HepG2 (cell line): ENCODE results near the gene COA5. TPM values are rescaled to one million over a fixed set of nuclear protein-coding genes. Genes with fewer than 3 reads are reported as not detected.

Experiments
- BRF2 ChIP-seq: sonication (generic); formaldehyde crosslinking; IDR thresholded peaks from 2 replicates; pipeline ENCODE4 v1.8.1; 2022; ENCODE audit warnings: mild to moderate bottlenecking, missing genetic modification reagents
- ETV5 ChIP-seq: IDR thresholded peaks from 2 replicates; pipeline ENCODE4 v1.6.1; 2018; ENCODE audit warnings: missing biosample characterization, missing genetic modification reagents, inconsistent platforms, borderline replicate concordance
- FOSL2 ChIP-seq: sonication (generic); formaldehyde crosslinking; IDR thresholded peaks from 2 replicates; pipeline ENCODE4 v1.4.0; 2020; ENCODE audit warnings: missing genetic modification reagents
- KAT2B ChIP-seq: fragments of 150-350 bp; IDR thresholded peaks from 2 replicates; pipeline ENCODE4 v1.6.1; 2014; ENCODE audit warnings: low read depth, low read length, borderline replicate concordance
- MBNL3 ChIP-seq: fragments of 250-450 bp; sonication (Bioruptor Pico); conservative IDR thresholded peaks from 2 replicates; pipeline ENCODE4 v1.8.0; 2022; ENCODE audit warnings: mild to moderate bottlenecking, inconsistent platforms
- NPAS2 ChIP-seq: sonication (generic); formaldehyde crosslinking; IDR thresholded peaks from 2 replicates; pipeline ENCODE4 v1.8.0; 2022; ENCODE audit warnings: mild to moderate bottlenecking, missing genetic modification reagents, borderline replicate concordance
- NR2F2 ChIP-seq: IDR thresholded peaks from 2 replicates; pipeline ENCODE4 v1.6.1; 2012; ENCODE audit warnings: low read depth, inconsistent platforms, borderline replicate concordance
- NR2F6 ChIP-seq, 2 experiments: IDR thresholded peaks; 2 replicates each; pipeline ENCODE4 v1.6.1; 2016; ENCODE audit warnings: antibody characterized with exemption in 1 of 2, mild to moderate bottlenecking in 1 of 2
- PHF8 ChIP-seq: sonication (generic); formaldehyde crosslinking; IDR thresholded peaks from 2 replicates; pipeline ENCODE4 v1.5.0; 2020; ENCODE audit warnings: missing genetic modification reagents
- RFX3 ChIP-seq: IDR thresholded peaks from 2 replicates; pipeline ENCODE4 v1.6.1; 2016; ENCODE audit warnings: missing biosample characterization, missing genetic modification reagents
- SMC3 ChIP-seq: IDR thresholded peaks from 2 replicates; pipeline ENCODE4 v1.6.1; 2011; ENCODE audit warnings: low read length, improper control_type of control experiment
- TCF7 ChIP-seq: sonication (generic); IDR thresholded peaks from 2 replicates; pipeline ENCODE4 v1.6.1; 2016; ENCODE audit warnings: antibody characterized with exemption, low read depth
- ZMYM3 ChIP-seq: sonication (generic); formaldehyde crosslinking; IDR thresholded peaks from 2 replicates; pipeline ENCODE4 v1.5.1; 2020; ENCODE audit warnings: mild to moderate bottlenecking, missing genetic modification reagents
- ZNF205 ChIP-seq: IDR thresholded peaks from 2 replicates; pipeline ENCODE4 v1.6.1; 2018; ENCODE audit warnings: missing biosample characterization, missing genetic modification reagents
- ZNF552 ChIP-seq: sonication (generic); formaldehyde crosslinking; IDR thresholded peaks from 2 replicates; pipeline ENCODE4 v1.9.0; 2022; ENCODE audit warnings: missing genetic modification reagents, mild to moderate bottlenecking, borderline replicate concordance
- ZNF670 ChIP-seq: sonication (generic); formaldehyde crosslinking; IDR thresholded peaks from 2 replicates; pipeline ENCODE4 v1.8.0; 2022; ENCODE audit warnings: mild to moderate bottlenecking, missing genetic modification reagents, borderline replicate concordance
- ZNF747 ChIP-seq: sonication (generic); formaldehyde crosslinking; IDR thresholded peaks from 2 replicates; pipeline ENCODE4 v1.8.1; 2023; ENCODE audit warnings: missing genetic modification reagents, mild to moderate bottlenecking, borderline replicate concordance
- ZNF776 ChIP-seq: sonication (generic); formaldehyde crosslinking; IDR thresholded peaks from 2 replicates; pipeline ENCODE4 v1.4.0; 2020; ENCODE audit warnings: mild to moderate bottlenecking, missing genetic modification reagents
- polyA plus RNA-seq, 8 experiments: library from polyadenylated mRNA; depleted of rRNA in 3 of 8; stranded (reverse) in 7 of 8; unstranded in 1 of 8; fragments of >200 nt; fragmentation: Illumina TruSeq in 4 of 8; extraction: Trizol in 4 of 8; gene quantifications; 2 replicates each; pipeline versions ENCODE4 v1.2.1 to v1.2.3, GENCODE V29; 2011 to 2016; ENCODE audit warnings: low read depth in 4 of 8, missing spikeins in 1 of 8, mixed read lengths in 1 of 8; ENCODE audit not compliant: insufficient read depth in 1 of 8
- total RNA-seq, 5 experiments: library from RNA; depleted of rRNA; stranded (reverse); fragments of >200 nt; fragmentation: Illumina TruSeq; extraction: Trizol; gene quantifications; 2 replicates each; pipeline ENCODE4 v1.2.3, GENCODE V29; 2016; ENCODE audit warnings: low read depth in 1 of 5
- TF ChIP-seq, protein P1 (sequence below), 2 experiments: IDR thresholded peaks; 2 replicates each; pipeline ENCODE4 v1.6.1; 2011 to 2012; ENCODE audit warnings: low read length in 2 of 2, borderline replicate concordance in 1 of 2, low read depth in 1 of 2, mild to moderate bottlenecking in 1 of 2, moderate library complexity in 1 of 2
- TF ChIP-seq, protein P2 (sequence below): sonication (generic); formaldehyde crosslinking; IDR thresholded peaks from 2 replicates; pipeline ENCODE4 v1.4.0; 2020; ENCODE audit warnings: low read depth, missing genetic modification reagents
- TF ChIP-seq, protein P3 (sequence below), 2 experiments: fragments of 450-650 bp in 1 of 2; sonication (generic) in 1 of 2; formaldehyde crosslinking; IDR thresholded peaks; 2 replicates each; pipeline versions ENCODE4 v1.5.0 to v1.8.0; 2020 to 2022; ENCODE audit warnings: mild to moderate bottlenecking in 1 of 2, missing genetic modification reagents in 1 of 2

COA5 gene
- total and polyA plus RNA-seq, 2 of the 13 experiments (the other 11 are each of a cell fraction or from before 2014, with no cell fraction given) = 43.6 to 64.5 TPM

DNA sequence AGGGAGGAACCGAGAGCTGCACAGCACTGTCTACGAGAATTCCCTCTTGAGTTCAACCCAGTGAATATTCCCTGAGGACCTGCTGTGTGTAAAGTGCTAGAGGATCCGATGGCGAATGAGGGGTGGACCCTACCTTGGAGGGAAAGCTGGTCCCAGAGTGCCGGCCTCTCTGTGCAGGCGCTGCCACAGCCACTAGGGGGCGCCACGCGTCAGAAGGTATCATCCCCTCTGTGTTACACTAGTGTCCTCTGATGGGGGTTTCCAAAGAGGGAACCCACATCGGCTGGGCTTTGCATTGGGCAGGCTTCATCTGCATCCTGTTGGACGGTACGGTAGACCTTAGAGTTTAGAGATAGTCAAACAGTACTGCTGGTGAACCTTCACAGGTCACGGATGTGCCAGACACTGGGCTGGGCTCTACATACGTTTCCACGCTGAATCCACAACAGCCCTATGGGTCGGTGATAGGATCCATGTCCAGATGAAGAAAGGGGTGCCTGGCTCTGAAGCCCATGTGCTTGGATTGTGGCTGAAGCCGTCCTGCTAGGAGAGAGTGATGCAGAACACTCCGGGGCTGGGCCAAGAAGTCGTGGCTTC lies 39.0 kb downstream of the COA5 start (continued):
- TF ChIP-seq, protein P1, sequence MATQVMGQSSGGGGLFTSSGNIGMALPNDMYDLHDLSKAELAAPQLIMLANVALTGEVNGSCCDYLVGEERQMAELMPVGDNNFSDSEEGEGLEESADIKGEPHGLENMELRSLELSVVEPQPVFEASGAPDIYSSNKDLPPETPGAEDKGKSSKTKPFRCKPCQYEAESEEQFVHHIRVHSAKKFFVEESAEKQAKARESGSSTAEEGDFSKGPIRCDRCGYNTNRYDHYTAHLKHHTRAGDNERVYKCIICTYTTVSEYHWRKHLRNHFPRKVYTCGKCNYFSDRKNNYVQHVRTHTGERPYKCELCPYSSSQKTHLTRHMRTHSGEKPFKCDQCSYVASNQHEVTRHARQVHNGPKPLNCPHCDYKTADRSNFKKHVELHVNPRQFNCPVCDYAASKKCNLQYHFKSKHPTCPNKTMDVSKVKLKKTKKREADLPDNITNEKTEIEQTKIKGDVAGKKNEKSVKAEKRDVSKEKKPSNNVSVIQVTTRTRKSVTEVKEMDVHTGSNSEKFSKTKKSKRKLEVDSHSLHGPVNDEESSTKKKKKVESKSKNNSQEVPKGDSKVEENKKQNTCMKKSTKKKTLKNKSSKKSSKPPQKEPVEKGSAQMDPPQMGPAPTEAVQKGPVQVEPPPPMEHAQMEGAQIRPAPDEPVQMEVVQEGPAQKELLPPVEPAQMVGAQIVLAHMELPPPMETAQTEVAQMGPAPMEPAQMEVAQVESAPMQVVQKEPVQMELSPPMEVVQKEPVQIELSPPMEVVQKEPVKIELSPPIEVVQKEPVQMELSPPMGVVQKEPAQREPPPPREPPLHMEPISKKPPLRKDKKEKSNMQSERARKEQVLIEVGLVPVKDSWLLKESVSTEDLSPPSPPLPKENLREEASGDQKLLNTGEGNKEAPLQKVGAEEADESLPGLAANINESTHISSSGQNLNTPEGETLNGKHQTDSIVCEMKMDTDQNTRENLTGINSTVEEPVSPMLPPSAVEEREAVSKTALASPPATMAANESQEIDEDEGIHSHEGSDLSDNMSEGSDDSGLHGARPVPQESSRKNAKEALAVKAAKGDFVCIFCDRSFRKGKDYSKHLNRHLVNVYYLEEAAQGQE (IDR thresholded peaks at IDR 0.05; ENCODE audit: borderline replicate concordance in 1 of 2, low read depth in 1 of 2, low read length in 2 of 2) = no peak
- TF ChIP-seq BRF2 (CRISPR knock-in tag) (no peak), NR2F6 (IDR thresholded peaks at IDR 0.05) (no peak), NR2F6 (CRISPR knock-in tag; IDR thresholded peaks at IDR 0.05) (no peak; the same call in 1 of the 2 replicates), ZNF747 (CRISPR knock-in tag) (no peak), ZNF552 (no peak), NPAS2 (CRISPR knock-in tag) (no peak), ZNF205 (CRISPR knock-in tag) (no peak), ETV5 (no peak; the same call in 1 of the 2 replicates), MBNL3 (CRISPR knock-in tag) (no peak), ZNF670 (CRISPR knock-in tag) (no peak), ZMYM3 (no peak), KAT2B (no peak), FOSL2 (CRISPR knock-in tag) (0 out of 2 replicates have a peak, but pooled peaks have one; percentile 7), TCF7 (no peak), PHF8 (CRISPR knock-in tag) (peak; percentile 25; the same call in 1 of the 2 replicates), NR2F2 (no peak), RFX3 (CRISPR knock-in tag) (no peak), SMC3 (peak; percentile 79), ZNF776 (CRISPR knock-in tag) (no peak)
- TF ChIP-seq, protein P2, sequence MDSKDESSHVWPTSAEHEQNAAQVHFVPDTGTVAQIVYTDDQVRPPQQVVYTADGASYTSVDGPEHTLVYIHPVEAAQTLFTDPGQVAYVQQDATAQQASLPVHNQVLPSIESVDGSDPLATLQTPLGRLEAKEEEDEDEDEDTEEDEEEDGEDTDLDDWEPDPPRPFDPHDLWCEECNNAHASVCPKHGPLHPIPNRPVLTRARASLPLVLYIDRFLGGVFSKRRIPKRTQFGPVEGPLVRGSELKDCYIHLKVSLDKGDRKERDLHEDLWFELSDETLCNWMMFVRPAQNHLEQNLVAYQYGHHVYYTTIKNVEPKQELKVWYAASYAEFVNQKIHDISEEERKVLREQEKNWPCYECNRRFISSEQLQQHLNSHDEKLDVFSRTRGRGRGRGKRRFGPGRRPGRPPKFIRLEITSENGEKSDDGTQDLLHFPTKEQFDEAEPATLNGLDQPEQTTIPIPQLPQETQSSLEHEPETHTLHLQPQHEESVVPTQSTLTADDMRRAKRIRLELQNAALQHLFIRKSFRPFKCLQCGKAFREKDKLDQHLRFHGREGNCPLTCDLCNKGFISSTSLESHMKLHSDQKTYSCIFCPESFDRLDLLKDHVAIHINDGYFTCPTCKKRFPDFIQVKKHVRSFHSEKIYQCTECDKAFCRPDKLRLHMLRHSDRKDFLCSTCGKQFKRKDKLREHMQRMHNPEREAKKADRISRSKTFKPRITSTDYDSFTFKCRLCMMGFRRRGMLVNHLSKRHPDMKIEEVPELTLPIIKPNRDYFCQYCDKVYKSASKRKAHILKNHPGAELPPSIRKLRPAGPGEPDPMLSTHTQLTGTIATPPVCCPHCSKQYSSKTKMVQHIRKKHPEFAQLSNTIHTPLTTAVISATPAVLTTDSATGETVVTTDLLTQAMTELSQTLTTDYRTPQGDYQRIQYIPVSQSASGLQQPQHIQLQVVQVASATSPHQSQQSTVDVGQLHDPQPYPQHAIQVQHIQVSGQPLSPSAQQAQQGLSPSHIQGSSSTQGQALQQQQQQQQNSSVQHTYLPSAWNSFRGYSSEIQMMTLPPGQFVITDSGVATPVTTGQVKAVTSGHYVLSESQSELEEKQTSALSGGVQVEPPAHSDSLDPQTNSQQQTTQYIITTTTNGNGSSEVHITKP = no peak
- TF ChIP-seq, protein P3, sequence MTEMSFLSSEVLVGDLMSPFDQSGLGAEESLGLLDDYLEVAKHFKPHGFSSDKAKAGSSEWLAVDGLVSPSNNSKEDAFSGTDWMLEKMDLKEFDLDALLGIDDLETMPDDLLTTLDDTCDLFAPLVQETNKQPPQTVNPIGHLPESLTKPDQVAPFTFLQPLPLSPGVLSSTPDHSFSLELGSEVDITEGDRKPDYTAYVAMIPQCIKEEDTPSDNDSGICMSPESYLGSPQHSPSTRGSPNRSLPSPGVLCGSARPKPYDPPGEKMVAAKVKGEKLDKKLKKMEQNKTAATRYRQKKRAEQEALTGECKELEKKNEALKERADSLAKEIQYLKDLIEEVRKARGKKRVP (CRISPR knock-in tag; IDR thresholded peaks at IDR 0.05) = no peak
